Keratinocyte (primary cell): ENCODE data around the gene CD33. TPM values are rescaled to one million over a fixed set of nuclear protein-coding genes. Genes with fewer than 3 reads are reported as not detected.

ENCODE experiments used
- DNase-seq: peaks from one replicate; pipeline ENCODE4 v3.0.0-alpha.2; 2011; ENCODE audit warnings: low read depth, missing footprints, low spot score
- FAIRE-seq: peaks from 2 replicates; lab custom pipeline; 2011; peaks lifted over from hg19 to GRCh38; lab: Jason Lieb, UNC
- H2AFZ ChIP-seq: 2 replicates; pipeline ENCODE4 v1.6.0; 2012; ENCODE audit warnings: low read length, control low read depth, inconsistent platforms; ENCODE audit not compliant: control insufficient read depth
- H3K27ac ChIP-seq: 2 replicates; pipeline ENCODE4 v1.5.1; 2011; ENCODE audit warnings: low read length; ENCODE audit not compliant: control insufficient read depth, insufficient read depth
- H3K27me3 ChIP-seq: 3 replicates; pipeline ENCODE4 v1.6.0; 2011; ENCODE audit warnings: low read length; ENCODE audit not compliant: control insufficient read depth, insufficient read depth; ENCODE audit errors: extremely low read depth
- H3K36me3 ChIP-seq, 2 experiments: 2 replicates in 1 of 2; 3 replicates in 1 of 2; pipeline ENCODE4 v1.5.1; 2011; ENCODE audit warnings: low read length in 2 of 2, mild to moderate bottlenecking in 1 of 2; ENCODE audit not compliant: control insufficient read depth in 2 of 2, insufficient read depth in 2 of 2; ENCODE audit errors: extremely low read depth in 1 of 2
- H3K4me1 ChIP-seq: 3 replicates; pipeline ENCODE4 v1.5.1; 2011; ENCODE audit warnings: low read length; ENCODE audit not compliant: control insufficient read depth, insufficient read depth; ENCODE audit errors: extremely low read depth
- H3K4me2 ChIP-seq: 3 replicates; pipeline ENCODE4 v1.6.0; 2011; ENCODE audit warnings: low read depth, low read length; ENCODE audit not compliant: control insufficient read depth, insufficient read depth; ENCODE audit errors: extremely low read depth
- H3K4me3 ChIP-seq, 3 experiments: fragments of 200-600 bp in 1 of 3; sonication (generic) in 1 of 3; 2 replicates in 2 of 3; 3 replicates in 1 of 3; pipeline ENCODE4 v1.5.1; 2011 to 2016; ENCODE audit warnings: low read length in 3 of 3, mild to moderate bottlenecking in 3 of 3, control low read depth in 2 of 3, inconsistent platforms in 1 of 3, low read depth in 1 of 3, mixed read lengths in 1 of 3, mixed run types in 1 of 3, moderate library complexity in 1 of 3; ENCODE audit not compliant: control insufficient read depth in 2 of 3, insufficient read depth in 2 of 3; ENCODE audit errors: extremely low read depth in 1 of 3
- H3K79me2 ChIP-seq: 2 replicates; pipeline ENCODE4 v1.6.0; 2012; ENCODE audit warnings: low read length; ENCODE audit not compliant: control insufficient read depth, insufficient read depth
- H3K9ac ChIP-seq: 3 replicates; pipeline ENCODE4 v1.6.0; 2011; ENCODE audit warnings: low read length; ENCODE audit not compliant: control insufficient read depth, insufficient read depth; ENCODE audit errors: extremely low read depth
- H3K9me1 ChIP-seq: 3 replicates; pipeline ENCODE4 v1.6.0; 2011; ENCODE audit warnings: low read length; ENCODE audit not compliant: control insufficient read depth, insufficient read depth; ENCODE audit errors: extremely low read depth
- H3K9me3 ChIP-seq: 2 replicates; pipeline ENCODE4 v1.5.1; 2012; ENCODE audit warnings: low read depth, low read length; ENCODE audit not compliant: control insufficient read depth
- H4K20me1 ChIP-seq: 3 replicates; pipeline ENCODE4 v1.6.0; 2011; ENCODE audit warnings: low read length; ENCODE audit not compliant: control insufficient read depth, insufficient read depth; ENCODE audit errors: extremely low read depth
- EZH2 ChIP-seq: IDR thresholded peaks from one replicate; pipeline ENCODE4 v1.6.1; 2012; ENCODE audit warnings: inconsistent platforms, mild to moderate bottlenecking, low read length, moderate library complexity
- dilution Hi-C: fragments of 300-500 bp; cut with MboI; formaldehyde crosslinking; loops from one replicate; pipeline ENCODE4 v1.7.0; 2020; ENCODE audit warnings: low sequenced_read_pairs; ENCODE audit not compliant: extremely low pct_ligation_motif_present
- polyA plus RNA-seq, 5 experiments: library from polyadenylated mRNA; depleted of rRNA in 3 of 5; stranded (reverse) in 3 of 5; stranded (forward) in 1 of 5; unstranded in 1 of 5; fragments of >200 nt; gene quantifications; 1 replicate in 1 of 5; 2 replicates in 3 of 5; 3 replicates in 1 of 5; pipeline versions ENCODE4 v1.2.1 to v1.2.3, GENCODE V29; 2011 to 2012; ENCODE audit warnings: missing spikeins in 2 of 5, low read depth in 1 of 5, low replicate concordance in 1 of 5
- TF ChIP-seq, protein P1 (sequence below), 3 experiments: IDR thresholded peaks in 1 of 3; conservative IDR thresholded peaks in 1 of 3; optimal IDR thresholded peaks in 1 of 3; 2 replicates in 2 of 3; 3 replicates in 1 of 3; pipeline versions ENCODE3 to v1.5.1; 2011; ENCODE audit warnings: low read length in 3 of 3, mild to moderate bottlenecking in 3 of 3, moderate library complexity in 2 of 3, control low read depth in 1 of 3, inconsistent platforms in 1 of 3; ENCODE audit not compliant: insufficient read depth in 2 of 3; ENCODE audit errors: extremely low read depth in 1 of 3

The CD33 gene
- polyA plus RNA-seq, 1 donor (not counting 4 experiments of a cell fraction or from before 2014, with no cell fraction given) = 0.16 TPM

DNA sequence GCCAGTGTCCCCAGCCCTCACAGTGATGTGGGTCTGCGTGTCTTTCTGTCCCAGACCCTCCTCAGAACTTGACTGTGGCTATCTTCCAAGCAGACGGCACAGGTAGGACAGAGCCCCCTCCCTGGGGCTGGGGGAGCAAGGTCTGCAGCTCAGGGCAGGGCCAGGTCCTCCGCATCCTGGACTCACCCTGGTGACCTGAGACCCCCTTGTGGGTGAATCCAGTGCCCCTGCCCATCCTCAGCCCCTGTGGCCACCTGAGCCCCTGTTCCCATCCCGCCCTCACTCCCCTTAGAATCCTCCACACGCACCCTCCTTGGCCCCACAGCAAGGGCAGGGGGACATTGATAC is 39.0 kb upstream of the CD33 start:
- H3K4me3 ChIP-seq = no peak overlapping the region
- no peaks in the 10 kb centered on the region for H3K79me2 ChIP-seq
- no peak overlapping the region for H3K9ac ChIP-seq
- DNase-seq = no peak
- dilution Hi-C loops = no loop called here
- no peaks in the 10 kb centered on the region for H3K9me3 ChIP-seq
- FAIRE-seq = no peak
- no peak overlapping the region for H2AFZ ChIP-seq
- TF ChIP-seq, protein P1, sequence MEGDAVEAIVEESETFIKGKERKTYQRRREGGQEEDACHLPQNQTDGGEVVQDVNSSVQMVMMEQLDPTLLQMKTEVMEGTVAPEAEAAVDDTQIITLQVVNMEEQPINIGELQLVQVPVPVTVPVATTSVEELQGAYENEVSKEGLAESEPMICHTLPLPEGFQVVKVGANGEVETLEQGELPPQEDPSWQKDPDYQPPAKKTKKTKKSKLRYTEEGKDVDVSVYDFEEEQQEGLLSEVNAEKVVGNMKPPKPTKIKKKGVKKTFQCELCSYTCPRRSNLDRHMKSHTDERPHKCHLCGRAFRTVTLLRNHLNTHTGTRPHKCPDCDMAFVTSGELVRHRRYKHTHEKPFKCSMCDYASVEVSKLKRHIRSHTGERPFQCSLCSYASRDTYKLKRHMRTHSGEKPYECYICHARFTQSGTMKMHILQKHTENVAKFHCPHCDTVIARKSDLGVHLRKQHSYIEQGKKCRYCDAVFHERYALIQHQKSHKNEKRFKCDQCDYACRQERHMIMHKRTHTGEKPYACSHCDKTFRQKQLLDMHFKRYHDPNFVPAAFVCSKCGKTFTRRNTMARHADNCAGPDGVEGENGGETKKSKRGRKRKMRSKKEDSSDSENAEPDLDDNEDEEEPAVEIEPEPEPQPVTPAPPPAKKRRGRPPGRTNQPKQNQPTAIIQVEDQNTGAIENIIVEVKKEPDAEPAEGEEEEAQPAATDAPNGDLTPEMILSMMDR (optimal IDR thresholded peaks at IDR 0.05 in 1 of 3, IDR thresholded peaks at IDR 0.05 in 1 of 3, conservative IDR thresholded peaks at IDR 0.05 in 1 of 3; ENCODE audit: extremely low read depth in 1 of 3, insufficient read depth in 2 of 3, low read length in 3 of 3) = no peak
- TF ChIP-seq EZH2 = no peak
- no peaks in the 10 kb centered on the region for H3K27me3 ChIP-seq
- no peak overlapping the region for H3K4me2 ChIP-seq
- no peaks in the 10 kb centered on the region for H3K4me1 ChIP-seq
- H3K36me3 ChIP-seq = no peaks in the 10 kb centered on the region
- H3K9me1 ChIP-seq = no peaks in the 10 kb centered on the region
- H3K27ac ChIP-seq = no peak overlapping the region
- H4K20me1 ChIP-seq = no peaks in the 10 kb centered on the region

DNA sequence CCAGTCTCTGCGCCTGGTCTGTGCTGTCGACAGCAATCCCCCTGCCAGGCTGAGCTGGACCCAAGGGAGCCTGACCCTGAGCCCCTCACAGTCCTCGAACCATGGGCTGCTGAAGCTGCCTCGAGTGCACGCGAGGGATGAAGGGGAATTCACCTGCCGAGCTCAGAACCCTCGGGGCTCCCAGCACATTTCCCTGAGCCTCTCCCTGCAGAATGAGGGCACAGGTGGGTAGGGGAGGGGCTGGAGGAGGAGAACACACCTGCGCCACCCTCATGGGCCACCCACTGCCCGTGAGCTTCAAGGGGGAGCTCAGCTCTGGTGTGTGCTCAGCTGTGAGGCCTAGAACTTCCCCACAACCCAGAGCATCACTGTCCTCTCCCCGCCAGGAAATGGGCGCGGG is 38.6 kb upstream of the CD33 start:
- H3K4me2 ChIP-seq = no peak overlapping the region
- FAIRE-seq = no peak
- no peaks in the 10 kb centered on the region for H3K27me3 ChIP-seq
- H3K79me2 ChIP-seq = no peaks in the 10 kb centered on the region
- DNase-seq = no peak
- no peaks in the 10 kb centered on the region for H3K9me1 ChIP-seq
- no peak for TF ChIP-seq EZH2
- TF ChIP-seq, protein P1 (optimal IDR thresholded peaks at IDR 0.05 in 1 of 3, IDR thresholded peaks at IDR 0.05 in 1 of 3, conservative IDR thresholded peaks at IDR 0.05 in 1 of 3; ENCODE audit: extremely low read depth in 1 of 3, insufficient read depth in 2 of 3, low read length in 3 of 3) = no peak
- no peak overlapping the region for H3K4me3 ChIP-seq
- H2AFZ ChIP-seq = no peak overlapping the region
- no peaks in the 10 kb centered on the region for H3K36me3 ChIP-seq
- H3K4me1 ChIP-seq = no peaks in the 10 kb centered on the region
- no peaks in the 10 kb centered on the region for H3K9me3 ChIP-seq
- dilution Hi-C loops = no loop called here
- H4K20me1 ChIP-seq = no peaks in the 10 kb centered on the region
- H3K9ac ChIP-seq = no peak overlapping the region
- no peak overlapping the region for H3K27ac ChIP-seq
